IPS DF 4.7 (cell line): ENCODE data around the gene ARHGAP24.
"Not testable (repeated sequence)": the region's sequence is repeated elsewhere in the genome, so short reads cannot be mapped to it uniquely, and the experiment has no call there.

Source experiments
- DNase-seq: peaks from one replicate; pipeline ENCODE4 v3.0.0-alpha.2; 2013; ENCODE audit warnings: low spot score; ENCODE audit errors: extremely low read depth

Gene ARHGAP24

DNA sequence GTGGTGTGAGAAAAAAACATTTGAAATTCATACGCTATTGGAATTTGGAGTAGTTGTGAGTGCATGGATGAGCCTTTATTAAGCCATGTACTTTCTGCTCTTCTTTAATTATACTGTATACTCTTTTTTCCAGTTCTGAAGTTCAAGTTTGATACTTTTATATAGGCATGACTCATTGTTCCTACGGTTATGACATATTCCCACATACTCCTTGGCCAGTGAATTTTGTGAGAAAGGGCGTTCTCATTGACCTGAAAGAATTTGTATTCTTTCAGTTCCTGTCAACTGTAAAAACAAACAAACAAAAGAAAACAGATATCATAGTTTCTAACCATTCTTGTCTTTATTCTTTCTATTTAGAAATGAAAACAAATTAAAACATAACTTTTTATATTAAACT lies 477.6 kb downstream of the ARHGAP24 start:
- no peak for DNase-seq

DNA sequence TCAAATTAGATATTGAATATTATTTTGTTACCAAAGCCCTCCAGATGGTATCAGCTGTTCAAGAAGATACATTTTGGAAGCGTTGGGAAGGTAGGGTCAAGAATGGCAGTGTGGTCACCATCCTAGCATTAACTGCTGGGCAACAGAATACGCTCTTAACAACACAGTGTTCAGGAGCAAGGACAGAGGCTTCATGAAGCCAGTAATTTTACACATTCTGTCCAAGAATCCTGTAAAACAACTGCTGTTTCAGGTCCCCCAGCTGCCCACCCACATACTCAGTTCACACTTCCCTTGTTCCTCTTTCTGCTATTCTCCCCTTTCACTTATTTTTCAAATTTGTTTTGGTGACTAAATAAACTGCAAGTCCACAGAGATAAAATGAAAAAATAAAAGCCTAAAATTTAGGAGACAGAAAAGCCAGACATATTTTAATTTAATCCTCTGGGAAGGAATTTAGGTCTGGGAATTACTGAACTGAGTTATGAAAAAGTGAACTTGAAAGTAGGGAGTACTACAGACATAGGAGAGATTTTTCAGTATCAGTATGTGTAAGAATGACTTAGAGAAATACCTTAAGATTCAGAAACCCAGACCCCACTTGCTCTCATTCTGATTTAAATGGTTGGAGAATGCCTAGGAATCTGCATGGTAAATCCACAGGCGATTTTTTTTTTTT lies 478.2 kb downstream of the ARHGAP24 start:
- no peak for DNase-seq

DNA sequence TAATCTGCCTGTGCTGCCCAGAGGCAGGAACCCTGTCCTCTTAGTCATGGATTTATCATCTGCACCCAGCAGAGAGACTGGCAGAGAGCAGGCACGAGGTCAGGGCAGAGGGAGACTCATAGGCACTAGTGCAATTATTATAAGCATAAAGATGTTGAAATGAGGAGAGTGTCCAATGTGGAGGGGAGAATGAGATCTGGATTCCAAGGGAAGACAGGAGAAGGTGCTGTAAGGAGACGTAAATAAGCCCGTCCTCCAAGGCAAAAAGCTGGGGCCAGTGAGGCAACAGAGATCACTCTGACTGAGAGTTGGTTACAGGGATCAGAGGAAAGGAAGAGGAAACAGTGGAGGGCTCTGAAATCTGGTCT lies 478.7 kb downstream of the ARHGAP24 start:
- no peak for DNase-seq

DNA sequence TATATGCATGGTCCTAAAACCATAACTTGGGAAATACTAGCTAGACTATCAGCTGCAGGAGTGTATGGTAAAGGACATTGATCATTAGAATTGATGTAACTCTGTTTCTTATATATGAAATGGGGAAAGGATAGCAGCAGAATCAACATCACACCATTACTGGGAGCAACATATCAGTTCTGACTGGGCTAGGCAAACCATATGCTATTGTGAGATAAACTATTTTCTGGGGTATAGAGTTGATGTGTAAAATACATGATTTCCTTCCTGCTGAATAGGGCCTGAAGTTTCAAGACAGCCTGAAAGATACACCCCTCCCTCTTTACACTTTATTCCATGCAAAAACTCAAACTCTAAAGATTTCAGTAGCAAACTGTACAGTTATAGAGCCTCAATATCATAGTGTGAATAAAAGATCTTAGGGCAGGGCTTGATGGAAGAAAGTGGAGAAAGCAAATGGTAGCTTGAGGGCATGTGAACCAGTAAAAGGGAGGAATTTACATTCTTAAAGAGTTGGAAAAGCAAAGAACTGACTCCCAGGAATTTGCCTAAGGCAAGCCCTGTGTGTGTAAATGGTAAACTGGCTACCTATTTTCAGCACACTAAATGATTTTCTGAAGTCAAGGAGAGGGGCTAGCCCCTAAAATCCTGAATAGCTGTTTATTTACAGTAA lies 480.8 kb downstream of the ARHGAP24 start:
- no peak for DNase-seq

DNA sequence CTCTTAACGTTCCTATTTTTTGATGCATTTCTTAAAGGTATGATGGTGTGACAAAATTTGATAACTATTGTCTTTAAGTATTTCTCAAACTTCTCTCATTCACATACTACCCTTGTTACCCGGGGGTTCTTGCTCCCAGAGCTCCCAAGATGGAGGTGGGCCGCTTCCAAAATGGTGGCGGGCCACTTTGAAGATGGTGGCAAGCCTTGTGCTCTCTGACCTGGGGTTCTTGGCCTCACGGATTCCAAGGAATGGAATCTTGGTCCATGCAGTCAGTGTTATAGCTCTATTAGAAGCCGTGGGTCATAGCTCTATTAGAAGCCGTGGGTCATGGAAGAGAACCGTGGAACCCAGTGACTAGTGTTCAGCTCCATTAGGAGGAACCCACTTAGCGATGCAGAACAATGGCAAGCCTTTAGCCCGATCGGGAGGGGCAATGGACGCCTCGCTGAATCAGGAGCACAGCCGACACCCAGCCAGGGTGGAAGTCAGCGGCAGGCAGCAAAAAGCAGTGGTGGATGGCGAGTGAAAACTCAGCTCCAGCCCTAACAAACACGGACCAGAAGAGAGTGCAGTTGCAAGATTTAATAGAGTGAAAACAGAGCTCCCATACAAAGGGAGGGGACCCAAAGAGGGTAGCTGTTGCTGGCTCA lies 481.5 kb downstream of the ARHGAP24 start:
- no peak for DNase-seq

DNA sequence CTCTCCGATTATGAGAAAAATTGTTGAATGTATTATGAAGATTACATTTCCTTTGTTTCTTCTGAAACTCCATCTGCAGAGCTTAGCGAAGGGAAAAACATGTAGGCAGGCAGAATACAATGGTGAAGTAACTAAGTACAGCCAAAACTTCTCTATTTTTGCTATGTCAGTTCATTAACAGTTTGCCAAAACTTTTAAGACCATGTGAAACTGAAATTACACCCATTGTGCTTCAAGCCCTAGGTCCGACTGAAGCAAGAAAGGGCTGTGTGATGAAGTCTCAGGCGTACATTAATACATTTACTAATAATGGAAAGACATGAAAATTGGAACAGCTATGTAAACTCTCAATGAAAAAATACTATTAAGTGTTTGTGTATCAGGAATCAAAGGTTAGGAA lies 486.9 kb downstream of the ARHGAP24 start:
- no peak for DNase-seq

DNA sequence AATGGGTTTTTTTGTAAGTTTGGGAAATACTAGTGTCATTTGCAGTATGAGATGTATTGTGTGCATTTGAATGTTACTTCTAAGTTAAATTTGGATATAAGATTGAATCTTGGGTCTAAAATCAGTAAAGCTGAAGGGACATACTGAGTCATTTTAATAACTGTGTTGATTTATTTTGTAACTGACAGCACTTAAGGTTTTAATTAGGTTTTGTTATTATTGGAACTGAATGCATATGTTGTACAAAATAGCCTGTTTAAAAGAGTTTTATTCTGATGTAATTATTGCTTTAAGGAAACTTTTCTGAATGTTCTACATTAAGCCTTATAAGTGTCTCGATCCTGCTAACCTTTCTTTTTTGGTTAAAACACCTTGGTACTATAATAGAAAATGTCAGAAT lies 488.3 kb downstream of the ARHGAP24 start:
- DNase-seq = no peak

DNA sequence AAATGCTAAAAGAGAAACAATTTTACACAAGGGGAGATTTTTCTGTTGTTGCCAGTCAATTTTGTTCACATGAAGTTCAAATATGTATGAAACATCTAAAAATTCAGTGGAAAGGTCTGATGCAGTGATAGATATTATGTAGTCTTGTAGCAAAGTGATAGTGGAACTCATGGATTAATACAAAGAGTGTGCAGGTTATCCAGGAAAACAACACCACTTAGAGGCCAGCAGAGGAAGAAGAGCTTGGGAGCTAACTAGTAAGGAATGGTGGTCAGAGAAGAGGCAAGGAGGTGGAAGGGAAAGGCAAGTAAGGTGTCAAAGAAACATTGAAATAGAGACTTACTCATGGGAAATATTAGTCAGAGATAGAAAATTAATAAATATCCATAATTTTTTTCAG lies 489.3 kb downstream of the ARHGAP24 start:
- DNase-seq = no peak

DNA sequence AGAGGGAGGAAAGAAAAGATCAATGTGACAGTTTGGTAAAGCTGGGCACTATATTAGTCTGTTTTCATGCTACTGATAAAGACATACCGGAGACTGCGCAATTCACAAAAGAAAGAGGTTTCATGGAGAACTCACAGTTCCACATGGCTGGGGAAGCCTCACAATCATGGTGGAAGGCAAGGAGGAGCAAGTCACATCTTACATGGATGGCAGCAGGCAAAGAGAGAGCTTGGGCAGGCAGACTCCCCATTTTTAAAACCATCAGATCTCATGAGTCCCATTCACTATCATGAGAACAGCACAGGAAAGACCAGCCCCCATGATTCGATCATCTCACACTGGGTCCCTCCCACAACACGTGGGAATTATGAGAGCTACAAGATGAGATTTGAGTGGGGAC lies 490.1 kb downstream of the ARHGAP24 start:
- DNase-seq = not testable (repeated sequence)

DNA sequence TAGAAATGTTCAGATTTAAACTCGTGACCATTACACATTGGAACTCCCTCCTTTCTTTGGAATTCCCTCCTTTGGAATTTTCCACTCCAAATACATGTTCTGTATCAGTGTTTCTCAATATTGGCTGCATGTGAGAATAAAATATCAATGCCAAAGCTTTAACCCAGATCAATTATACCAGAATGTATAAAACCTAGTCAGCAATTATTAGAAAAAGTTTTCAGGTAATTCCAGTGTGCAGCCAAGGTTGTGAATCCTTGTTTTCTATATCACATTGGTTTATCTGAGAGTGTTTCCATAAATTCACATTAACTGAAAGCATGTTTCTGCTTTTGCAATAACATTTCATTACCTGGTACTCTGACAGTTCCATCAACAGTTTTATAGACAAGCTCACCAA lies 490.6 kb downstream of the ARHGAP24 start:
- DNase-seq = no peak

DNA sequence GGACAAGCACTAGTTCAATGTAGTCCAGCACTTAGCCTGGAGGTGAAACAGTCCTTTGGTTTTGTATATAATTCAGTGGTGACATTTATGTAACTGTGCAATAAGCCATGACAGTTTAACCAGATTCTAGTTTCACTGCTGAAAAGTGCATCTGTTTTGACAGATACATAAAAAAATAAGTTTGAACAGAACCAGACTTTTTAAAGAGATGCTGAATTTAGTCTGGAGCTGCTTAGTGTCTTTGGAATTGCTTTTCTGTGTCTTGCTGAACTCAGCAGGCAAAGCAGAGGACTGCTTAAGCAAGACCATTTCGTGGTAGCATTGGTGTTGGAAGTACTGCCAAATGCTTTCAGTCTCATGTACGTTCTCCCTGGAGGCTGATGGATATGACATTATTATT lies 491.4 kb downstream of the ARHGAP24 start:
- no peak for DNase-seq

DNA sequence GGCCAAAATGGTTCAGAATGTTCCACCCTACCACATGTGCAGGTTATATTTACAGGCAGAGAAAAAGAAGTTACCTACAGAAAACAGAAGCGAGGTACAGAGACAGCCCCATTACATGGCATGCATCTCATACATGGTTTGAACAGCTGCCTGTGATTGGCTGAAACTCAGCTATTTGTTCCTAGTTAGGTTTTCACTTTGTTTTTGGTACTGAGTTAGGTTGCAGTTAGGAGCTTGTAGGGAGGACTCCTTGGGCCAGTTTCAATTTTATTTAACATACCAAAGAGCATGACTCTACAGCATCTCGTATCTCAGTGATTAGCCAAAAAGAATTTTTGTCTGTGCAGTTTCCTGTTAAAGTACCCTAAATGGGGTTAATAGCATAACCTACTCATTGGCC lies 492.9 kb downstream of the ARHGAP24 start:
- DNase-seq = no peak

DNA sequence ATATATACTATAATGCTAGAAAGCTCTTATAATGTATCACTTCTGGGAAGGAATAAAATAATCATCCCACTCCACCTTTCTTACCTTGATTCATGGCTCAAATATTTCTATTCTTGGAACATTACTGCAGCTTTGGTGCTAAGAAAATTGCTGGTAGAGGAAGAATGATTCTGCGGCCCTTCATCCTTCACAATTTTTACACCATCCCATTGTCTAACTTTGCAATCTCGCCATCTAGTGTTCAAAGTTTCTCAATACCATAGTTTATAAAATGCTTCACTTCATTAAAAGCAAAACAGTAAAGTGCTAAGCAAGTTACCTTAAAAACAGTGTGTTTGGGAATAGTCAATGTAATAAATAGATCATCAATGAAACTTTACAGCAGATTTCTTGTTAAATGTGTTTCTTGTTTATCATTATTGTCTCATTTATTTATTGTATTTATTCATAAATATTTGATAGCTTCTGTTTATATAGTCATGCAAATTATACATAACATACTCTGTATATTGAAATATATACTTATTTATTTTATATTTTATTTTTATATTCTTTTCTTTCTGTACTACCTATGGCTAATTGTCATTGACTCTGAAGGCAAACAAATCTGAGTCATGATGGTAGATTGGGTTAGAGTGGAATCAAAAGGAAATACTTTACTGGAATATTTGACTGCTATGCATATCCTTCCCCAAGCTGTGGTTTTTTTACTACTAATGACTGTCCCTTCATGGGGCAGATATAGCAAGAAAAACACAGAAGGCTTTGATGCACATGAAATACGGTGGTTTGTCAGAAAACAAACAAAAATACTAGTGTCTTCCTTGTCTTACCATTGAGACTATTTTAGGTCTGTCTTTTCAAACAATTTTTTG lies 494.2 kb downstream of the ARHGAP24 start:
- no peak for DNase-seq

DNA sequence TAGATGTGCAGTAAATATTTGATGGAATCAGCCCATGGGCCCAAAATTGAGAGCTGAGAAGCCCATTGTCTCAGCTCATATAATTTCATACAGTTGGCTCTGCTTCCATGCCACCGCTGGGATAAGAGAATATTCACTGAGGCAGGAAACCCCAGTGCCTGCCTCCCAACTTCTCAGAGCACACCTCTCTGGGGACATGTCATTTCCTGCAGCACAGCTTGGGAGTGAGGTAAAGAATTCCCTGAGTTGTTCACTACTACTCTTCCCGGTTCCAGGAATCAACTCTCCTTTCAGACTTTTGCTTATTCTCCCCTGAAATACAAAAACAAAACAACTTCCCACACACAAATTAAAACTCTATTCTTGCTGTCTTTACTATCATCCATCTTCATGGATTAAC lies 495.6 kb downstream of the ARHGAP24 start:
- DNase-seq = no peak

DNA sequence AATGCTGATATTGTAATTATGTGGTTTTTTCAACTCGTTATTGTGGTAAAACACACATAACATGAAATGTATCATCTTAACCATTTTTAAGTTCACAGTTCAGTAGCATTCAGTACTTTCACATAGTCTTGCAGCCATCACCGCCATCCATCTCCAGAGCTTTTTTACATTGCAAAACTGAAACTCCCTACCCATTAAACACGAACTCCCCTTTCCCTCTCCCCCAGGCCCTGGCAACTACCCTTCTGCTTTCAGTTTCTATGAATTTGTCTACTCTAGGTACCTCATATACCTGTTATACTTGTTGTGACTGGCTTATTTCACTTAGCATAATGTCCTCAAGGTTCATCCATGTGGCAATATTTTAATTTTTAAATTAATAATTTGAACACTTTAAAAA lies 504.3 kb downstream of the ARHGAP24 start:
- no peak for DNase-seq

DNA sequence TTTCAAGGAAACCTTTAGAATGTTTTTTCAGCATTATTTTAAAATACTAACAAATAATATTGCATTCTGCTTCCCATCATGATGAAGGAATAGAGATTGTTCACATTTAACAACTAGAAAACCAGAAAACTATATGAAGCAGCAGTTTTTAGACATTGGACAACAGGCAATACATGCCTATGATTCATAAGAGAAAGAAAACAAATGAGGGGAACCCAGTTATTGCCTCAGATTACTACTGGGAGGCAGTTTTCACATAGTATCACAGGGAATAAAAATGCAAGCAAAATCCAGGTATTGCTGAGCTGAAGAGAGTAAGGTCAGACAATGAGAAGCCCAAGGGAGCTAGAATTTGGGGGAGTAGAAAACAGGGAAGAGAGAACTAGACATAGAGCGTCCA lies 511.3 kb downstream of the ARHGAP24 start:
- DNase-seq = no peak

DNA sequence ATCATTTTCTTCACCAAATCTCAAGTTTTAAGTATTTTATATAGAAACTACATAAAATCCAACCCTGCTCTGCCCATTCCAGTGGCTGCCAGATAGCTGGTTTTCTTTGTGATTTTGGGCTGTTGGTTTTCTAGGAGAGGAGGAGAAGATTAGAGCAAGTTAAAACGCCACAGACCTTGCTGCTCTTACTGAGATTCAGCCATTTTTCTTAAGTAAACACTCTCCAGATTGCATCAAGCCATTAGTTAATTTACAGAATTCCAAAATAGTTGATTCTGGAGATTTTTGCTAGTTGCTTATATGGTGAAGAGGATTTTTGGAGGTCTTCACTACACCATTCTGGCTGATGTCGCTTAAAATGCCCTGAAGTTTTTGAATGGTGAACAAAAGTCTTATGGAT lies 518.7 kb downstream of the ARHGAP24 start:
- no peak for DNase-seq

DNA sequence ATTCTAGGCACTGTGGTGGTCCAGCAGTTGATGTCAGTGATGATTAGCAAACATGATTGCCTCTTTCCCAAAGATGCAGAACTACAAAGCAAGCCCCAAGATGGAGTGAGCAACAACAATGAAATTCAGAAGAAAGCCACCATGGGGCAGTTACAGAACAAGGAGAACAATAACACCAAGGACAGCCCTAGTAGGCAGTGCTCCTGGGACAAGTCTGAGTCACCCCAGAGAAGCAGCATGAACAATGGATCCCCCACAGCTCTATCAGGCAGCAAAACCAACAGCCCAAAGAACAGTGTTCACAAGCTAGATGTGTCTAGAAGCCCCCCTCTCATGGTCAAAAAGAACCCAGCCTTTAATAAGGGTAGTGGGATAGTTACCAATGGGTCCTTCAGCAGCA lies 519.6 kb downstream of the ARHGAP24 start:
- no peak for DNase-seq

DNA sequence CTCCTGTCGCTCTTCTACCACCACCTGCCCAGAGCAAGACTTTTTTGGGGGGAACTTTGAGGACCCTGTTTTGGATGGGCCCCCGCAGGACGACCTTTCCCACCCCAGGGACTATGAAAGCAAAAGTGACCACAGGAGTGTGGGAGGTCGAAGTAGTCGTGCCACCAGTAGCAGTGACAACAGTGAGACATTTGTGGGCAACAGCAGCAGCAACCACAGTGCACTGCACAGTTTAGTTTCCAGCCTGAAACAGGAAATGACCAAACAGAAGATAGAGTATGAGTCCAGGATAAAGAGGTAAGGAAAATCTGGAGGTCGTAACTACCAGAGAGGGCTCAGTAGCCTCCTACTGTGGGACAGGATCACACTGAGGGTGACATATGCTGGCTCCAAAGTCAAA lies 520.4 kb downstream of the ARHGAP24 start:
- DNase-seq = no peak

DNA sequence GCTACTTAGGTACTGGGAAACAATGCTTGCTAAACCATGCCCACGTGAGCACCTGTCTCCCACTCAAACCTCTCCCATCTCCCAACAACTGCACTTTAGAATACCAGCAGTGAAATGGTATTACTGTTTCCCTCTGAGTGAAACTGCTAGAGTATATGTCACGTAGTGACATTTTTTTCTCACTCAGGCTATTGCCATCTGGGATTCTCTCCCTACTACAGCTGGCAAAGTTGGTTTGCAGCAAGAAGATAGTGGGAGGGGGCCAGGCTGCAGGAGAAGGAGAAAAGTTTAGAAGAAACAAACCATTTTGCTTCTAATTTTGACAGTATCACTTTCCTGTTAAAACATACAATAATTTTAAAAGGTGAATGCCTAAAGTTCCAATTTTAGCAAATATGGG lies 526.6 kb downstream of the ARHGAP24 start:
- no peak for DNase-seq

DNA sequence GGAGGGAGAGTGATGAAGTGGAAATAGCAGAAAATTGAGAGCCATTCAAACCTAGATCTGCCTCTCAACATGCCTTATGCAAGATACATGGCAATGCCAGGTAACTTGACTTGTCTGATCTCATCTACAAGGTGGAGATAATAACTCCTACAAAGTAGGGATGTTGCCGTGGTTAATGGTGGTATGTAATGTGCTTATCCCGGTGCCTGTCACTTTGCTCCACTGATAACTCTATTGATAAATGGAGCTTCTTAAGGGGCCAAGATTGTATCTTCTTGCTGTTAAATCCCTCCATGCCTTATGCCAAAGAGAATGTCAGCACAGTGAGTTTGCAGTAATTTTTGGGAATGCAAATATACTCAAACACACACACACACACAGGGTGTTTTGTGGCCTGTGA lies 529.1 kb downstream of the ARHGAP24 start:
- no peak for DNase-seq

DNA sequence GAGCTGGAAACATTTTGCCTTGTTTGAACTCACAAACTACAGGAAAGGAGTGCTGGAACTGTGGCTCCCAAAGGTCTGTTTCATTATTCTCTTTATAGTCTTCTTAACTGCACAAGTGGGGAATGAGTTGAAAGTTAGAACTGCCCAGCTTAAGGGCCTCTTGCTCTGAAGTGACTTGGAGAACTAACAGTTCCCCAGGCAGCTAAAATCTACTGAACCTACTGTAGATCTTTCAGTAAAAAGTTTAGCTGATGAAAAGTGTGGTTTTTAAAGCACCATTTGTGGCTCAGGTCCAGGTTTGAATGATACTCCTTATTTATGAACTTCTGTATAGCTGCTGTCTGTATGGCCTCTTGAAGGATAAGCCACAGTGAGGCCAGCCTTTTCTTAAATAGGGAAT lies 531.1 kb downstream of the ARHGAP24 start:
- no peak for DNase-seq
